ENCODE measurements around the gene BCL7C.

The BCL7C gene

DNA sequence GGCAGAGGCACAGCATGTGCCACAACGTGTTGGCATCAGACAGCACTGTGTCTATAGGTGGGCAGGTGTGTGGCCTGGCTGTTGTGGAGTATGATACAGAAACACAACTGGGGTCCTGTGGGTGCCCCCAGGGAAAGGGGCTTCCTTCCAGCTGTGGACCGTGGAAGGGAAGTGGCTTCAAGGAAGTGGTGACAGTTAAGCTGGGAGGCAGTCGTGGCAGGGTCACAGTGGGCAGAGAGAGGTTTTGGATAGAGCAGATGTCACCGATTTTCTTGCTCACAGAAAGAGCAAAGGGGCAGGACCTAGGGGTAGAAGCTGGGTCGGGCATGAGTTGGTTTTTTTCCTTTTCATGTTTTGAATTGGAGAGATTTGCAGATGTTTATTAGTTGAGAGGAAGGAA lies 43.8 kb upstream of the BCL7C start:
- TF ChIP-seq, protein P1, sequence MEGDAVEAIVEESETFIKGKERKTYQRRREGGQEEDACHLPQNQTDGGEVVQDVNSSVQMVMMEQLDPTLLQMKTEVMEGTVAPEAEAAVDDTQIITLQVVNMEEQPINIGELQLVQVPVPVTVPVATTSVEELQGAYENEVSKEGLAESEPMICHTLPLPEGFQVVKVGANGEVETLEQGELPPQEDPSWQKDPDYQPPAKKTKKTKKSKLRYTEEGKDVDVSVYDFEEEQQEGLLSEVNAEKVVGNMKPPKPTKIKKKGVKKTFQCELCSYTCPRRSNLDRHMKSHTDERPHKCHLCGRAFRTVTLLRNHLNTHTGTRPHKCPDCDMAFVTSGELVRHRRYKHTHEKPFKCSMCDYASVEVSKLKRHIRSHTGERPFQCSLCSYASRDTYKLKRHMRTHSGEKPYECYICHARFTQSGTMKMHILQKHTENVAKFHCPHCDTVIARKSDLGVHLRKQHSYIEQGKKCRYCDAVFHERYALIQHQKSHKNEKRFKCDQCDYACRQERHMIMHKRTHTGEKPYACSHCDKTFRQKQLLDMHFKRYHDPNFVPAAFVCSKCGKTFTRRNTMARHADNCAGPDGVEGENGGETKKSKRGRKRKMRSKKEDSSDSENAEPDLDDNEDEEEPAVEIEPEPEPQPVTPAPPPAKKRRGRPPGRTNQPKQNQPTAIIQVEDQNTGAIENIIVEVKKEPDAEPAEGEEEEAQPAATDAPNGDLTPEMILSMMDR (IDR thresholded peaks at IDR 0.05; ENCODE audit: low read length), result no peak
- Histone ChIP-seq H3K9ac (ENCODE audit: low read length) (no peak overlapping the region), H3K79me2 (ENCODE audit: low read length) (no peaks in the 10 kb centered on the region), H2AFZ (ENCODE audit: low read length) (no peak overlapping the region), H3F3A (ENCODE audit: insufficient read depth, low read length) (peaks cover 7% of the 10 kb centered on the region; the same call in 1 of the 2 replicates), H3K9me2 (replicated peaks; ENCODE audit: insufficient read depth, low read length) (no peaks in the 10 kb centered on the region), H3K4me2 (ENCODE audit: low read depth, low read length) (no peak overlapping the region), H3K4me1 (ENCODE audit: low read length) (peaks cover 12% of the 10 kb centered on the region), H3K27me3 (replicated peaks; ENCODE audit: insufficient read depth, low read length) (no peaks in the 10 kb centered on the region), H3K27ac (ENCODE audit: low read length) (no peak overlapping the region), H3K36me3 (replicated peaks; ENCODE audit: insufficient read depth, low read length) (no peaks in the 10 kb centered on the region), H3K4me3 (ENCODE audit: low read length) (no peak overlapping the region), H4K20me1 (ENCODE audit: insufficient read depth, low read length) (no peaks in the 10 kb centered on the region), H3K9me3 (replicated peaks; ENCODE audit: insufficient read depth, low read length) (no peaks in the 10 kb centered on the region)
- DNase-seq, result no peak

GRCh38 chr16:30934827-30935557 lies 41.1 kb upstream of the BCL7C start:
- Histone ChIP-seq H2AFZ (ENCODE audit: low read length) (no peak overlapping the region), H3K27ac (ENCODE audit: low read length) (no peak overlapping the region), H3K9me2 (replicated peaks; ENCODE audit: insufficient read depth, low read length) (no peaks in the 10 kb centered on the region), H3F3A (ENCODE audit: insufficient read depth, low read length) (no peaks in the 10 kb centered on the region), H3K4me3 (ENCODE audit: low read length) (no peak overlapping the region), H3K79me2 (ENCODE audit: low read length) (no peaks in the 10 kb centered on the region), H3K9me3 (replicated peaks; ENCODE audit: insufficient read depth, low read length) (no peaks in the 10 kb centered on the region), H3K27me3 (replicated peaks; ENCODE audit: insufficient read depth, low read length) (no peaks in the 10 kb centered on the region), H3K4me2 (ENCODE audit: low read depth, low read length) (no peak overlapping the region), H3K9ac (ENCODE audit: low read length) (no peak overlapping the region), H3K36me3 (replicated peaks; ENCODE audit: insufficient read depth, low read length) (no peaks in the 10 kb centered on the region), H4K20me1 (ENCODE audit: insufficient read depth, low read length) (no peaks in the 10 kb centered on the region), H3K4me1 (ENCODE audit: low read length) (no peaks in the 10 kb centered on the region)
- peak; percentile 17 for DNase-seq
- TF ChIP-seq, protein P1 (IDR thresholded peaks at IDR 0.05; ENCODE audit: low read length), result peak; percentile 44
- TF ChIP-seq EZH2 (optimal IDR thresholded peaks at IDR 0.05; ENCODE audit: low read depth, low read length), result no peak

DNA sequence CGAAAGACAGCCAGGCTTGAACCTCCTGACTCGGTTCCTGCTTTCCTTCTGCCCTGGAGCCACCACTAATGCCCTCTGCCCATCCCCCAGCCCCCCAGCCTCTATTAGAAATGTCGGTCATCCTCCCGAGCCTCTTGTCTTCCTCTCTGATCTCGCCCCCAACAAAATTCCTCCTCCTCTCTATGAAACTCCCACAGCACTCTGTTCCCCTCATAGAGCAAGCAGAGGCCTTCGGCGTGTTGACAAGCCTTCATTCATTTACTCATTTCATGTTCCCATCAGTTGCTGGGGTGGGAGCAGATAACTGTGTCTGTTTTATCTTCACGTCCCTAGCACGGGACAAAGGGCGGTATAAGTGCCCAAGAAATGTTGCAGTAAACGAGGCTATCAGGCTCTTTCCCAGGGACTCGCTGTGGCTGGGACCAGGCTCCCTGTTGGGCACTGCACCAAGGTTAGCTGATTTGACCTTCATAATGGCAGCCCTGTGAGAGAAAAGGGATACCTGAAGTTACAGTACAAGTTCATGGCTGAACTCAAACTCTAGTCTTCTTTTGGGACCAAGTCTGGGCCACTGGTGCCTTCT lies 37.3 kb upstream of the BCL7C start:
- Histone ChIP-seq H3K36me3 (replicated peaks; ENCODE audit: insufficient read depth, low read length) (no peaks in the 10 kb centered on the region), H3K27ac (ENCODE audit: low read length) (no peak overlapping the region), H3K9me2 (replicated peaks; ENCODE audit: insufficient read depth, low read length) (no peaks in the 10 kb centered on the region), H3K9me3 (replicated peaks; ENCODE audit: insufficient read depth, low read length) (no peaks in the 10 kb centered on the region), H2AFZ (ENCODE audit: low read length) (no peak overlapping the region), H3K79me2 (ENCODE audit: low read length) (no peaks in the 10 kb centered on the region), H3K4me1 (ENCODE audit: low read length) (no peaks in the 10 kb centered on the region), H3K27me3 (replicated peaks; ENCODE audit: insufficient read depth, low read length) (no peaks in the 10 kb centered on the region), H4K20me1 (ENCODE audit: insufficient read depth, low read length) (no peaks in the 10 kb centered on the region), H3K4me2 (ENCODE audit: low read depth, low read length) (no peak overlapping the region), H3F3A (ENCODE audit: insufficient read depth, low read length) (no peaks in the 10 kb centered on the region), H3K4me3 (ENCODE audit: low read length) (no peak overlapping the region), H3K9ac (ENCODE audit: low read length) (no peak overlapping the region)
- TF ChIP-seq, protein P1 (IDR thresholded peaks at IDR 0.05; ENCODE audit: low read length), result no peak
- TF ChIP-seq EZH2 (optimal IDR thresholded peaks at IDR 0.05; ENCODE audit: low read depth, low read length) (no peak), EZH2phosphoT487 (IDR thresholded peaks at IDR 0.05; ENCODE audit: low read length) (no peak)
- no peak for DNase-seq

All from MM.1S (cell line).